Measurements from ENCODE around the gene BLVRA. TPM values are rescaled to one million over a fixed set of nuclear protein-coding genes. Genes with fewer than 3 reads are reported as not detected.

BLVRA gene
- total and polyA plus RNA-seq, 10 of the 15 experiments (the other 5 are each of a cell fraction or from before 2014, with no cell fraction given): 63.3 to 198 (median 102) TPM

Other genes with a start within 250 kb of the BLVRA start
- gene STK17A, start 175.6 kb upstream of the BLVRA start, total RNA-seq (2014; rRNA removed): 65.9 and 80.7 TPM in 2 replicates
- gene STK17A, start 175.6 kb upstream of the BLVRA start, total RNA-seq (2014; rRNA removed; fragmentation: Illumina TruSeq; extraction: Trizol): 72.3 and 76.6 TPM in 2 replicates
- gene STK17A, start 175.6 kb upstream of the BLVRA start, total RNA-seq (2021): 60.9 and 65.6 TPM in 2 replicates
- gene STK17A, start 175.6 kb upstream of the BLVRA start, polyA plus RNA-seq (2011; rRNA removed): 77.4 and 138 TPM in 2 replicates
- 74.9 and 104 TPM in 2 replicates for gene STK17A, start 175.6 kb upstream of the BLVRA start, polyA plus RNA-seq (2014; fragmentation: Illumina TruSeq; extraction: Trizol)
- gene STK17A, start 175.6 kb upstream of the BLVRA start, polyA plus RNA-seq (2014; fragmentation: Nextera tagmentation; extraction: Ambion mirVana): 10 to 100 TPM; 18.5 to 27.6 TPM
- gene STK17A, start 175.6 kb upstream of the BLVRA start, polyA plus RNA-seq (2014; rRNA removed): 51.7 and 66.6 TPM in 2 replicates
- 10 to 100 TPM; 91.0 to 91.6 TPM for gene STK17A, start 175.6 kb upstream of the BLVRA start, polyA plus RNA-seq (2016; fragmentation: Nextera tagmentation; extraction: Ambion mirVana)
- gene COA1, start 29.2 kb upstream of the BLVRA start, total RNA-seq (2014; rRNA removed): 87.1 and 102 TPM in 2 replicates
- 97.3 and 103 TPM in 2 replicates for gene COA1, start 29.2 kb upstream of the BLVRA start, total RNA-seq (2014; rRNA removed; fragmentation: Illumina TruSeq; extraction: Trizol)
- 83.1 and 84.9 TPM in 2 replicates for gene COA1, start 29.2 kb upstream of the BLVRA start, total RNA-seq (2021)
- gene COA1, start 29.2 kb upstream of the BLVRA start, polyA plus RNA-seq (2011; rRNA removed): 109 and 117 TPM in 2 replicates
- gene COA1, start 29.2 kb upstream of the BLVRA start, polyA plus RNA-seq (2014; fragmentation: Illumina TruSeq; extraction: Trizol): 122 and 171 TPM in 2 replicates
- 100 to 1,000 TPM; 218 to 258 TPM for gene COA1, start 29.2 kb upstream of the BLVRA start, polyA plus RNA-seq (2014; fragmentation: Nextera tagmentation; extraction: Ambion mirVana)
- 105 and 126 TPM in 2 replicates for gene COA1, start 29.2 kb upstream of the BLVRA start, polyA plus RNA-seq (2014; rRNA removed)
- 100 to 1,000 TPM; 104 to 106 TPM for gene COA1, start 29.2 kb upstream of the BLVRA start, polyA plus RNA-seq (2016; fragmentation: Nextera tagmentation; extraction: Ambion mirVana)
- gene MRPS24, start 110.8 kb downstream of the BLVRA start, total RNA-seq (2014; rRNA removed): 94.8 and 111 TPM in 2 replicates
- 62.0 and 72.1 TPM in 2 replicates for gene MRPS24, start 110.8 kb downstream of the BLVRA start, total RNA-seq (2014; rRNA removed; fragmentation: Illumina TruSeq; extraction: Trizol)
- gene MRPS24, start 110.8 kb downstream of the BLVRA start, total RNA-seq (2021): 123 and 127 TPM in 2 replicates
- 97.2 and 123 TPM in 2 replicates for gene MRPS24, start 110.8 kb downstream of the BLVRA start, polyA plus RNA-seq (2011; rRNA removed)
- 74.4 and 90.1 TPM in 2 replicates for gene MRPS24, start 110.8 kb downstream of the BLVRA start, polyA plus RNA-seq (2014; fragmentation: Illumina TruSeq; extraction: Trizol)
- gene MRPS24, start 110.8 kb downstream of the BLVRA start, polyA plus RNA-seq (2014; fragmentation: Nextera tagmentation; extraction: Ambion mirVana): 10 to 100 TPM; 27.6 to 97.4 TPM
- gene MRPS24, start 110.8 kb downstream of the BLVRA start, polyA plus RNA-seq (2014; rRNA removed): 100 and 125 TPM in 2 replicates
- gene MRPS24, start 110.8 kb downstream of the BLVRA start, polyA plus RNA-seq (2016; fragmentation: Nextera tagmentation; extraction: Ambion mirVana): 100 to 1,000 TPM; 161 to 164 TPM
- gene URGCP, start 147.9 kb downstream of the BLVRA start, total RNA-seq (2014; rRNA removed): 19.7 and 19.9 TPM in 2 replicates
- 13.9 and 15.8 TPM in 2 replicates for gene URGCP, start 147.9 kb downstream of the BLVRA start, total RNA-seq (2014; rRNA removed; fragmentation: Illumina TruSeq; extraction: Trizol)
- gene URGCP, start 147.9 kb downstream of the BLVRA start, total RNA-seq (2021): 23.2 and 24.2 TPM in 2 replicates
- gene URGCP, start 147.9 kb downstream of the BLVRA start, polyA plus RNA-seq (2011; rRNA removed): 12.3 and 18.4 TPM in 2 replicates
- 22.9 and 29.7 TPM in 2 replicates for gene URGCP, start 147.9 kb downstream of the BLVRA start, polyA plus RNA-seq (2014; fragmentation: Illumina TruSeq; extraction: Trizol)
- gene URGCP, start 147.9 kb downstream of the BLVRA start, polyA plus RNA-seq (2014; fragmentation: Nextera tagmentation; extraction: Ambion mirVana): 1 to 10 TPM; 2.0 to 3.9 TPM
- gene URGCP, start 147.9 kb downstream of the BLVRA start, polyA plus RNA-seq (2014; rRNA removed): 16.6 and 18.8 TPM in 2 replicates
- 10 to 100 TPM; 15.4 to 23.9 TPM for gene URGCP, start 147.9 kb downstream of the BLVRA start, polyA plus RNA-seq (2016; fragmentation: Nextera tagmentation; extraction: Ambion mirVana)
- 9.9 and 12.3 TPM in 2 replicates for gene UBE2D4, start 167.8 kb downstream of the BLVRA start, total RNA-seq (2014; rRNA removed)
- 6.6 and 6.7 TPM in 2 replicates for gene UBE2D4, start 167.8 kb downstream of the BLVRA start, total RNA-seq (2014; rRNA removed; fragmentation: Illumina TruSeq; extraction: Trizol)
- 8.9 and 10.9 TPM in 2 replicates for gene UBE2D4, start 167.8 kb downstream of the BLVRA start, total RNA-seq (2021)
- gene UBE2D4, start 167.8 kb downstream of the BLVRA start, polyA plus RNA-seq (2011; rRNA removed): 11.3 and 16.6 TPM in 2 replicates
- gene UBE2D4, start 167.8 kb downstream of the BLVRA start, polyA plus RNA-seq (2014; fragmentation: Illumina TruSeq; extraction: Trizol): 8.1 and 10.8 TPM in 2 replicates
- gene UBE2D4, start 167.8 kb downstream of the BLVRA start, polyA plus RNA-seq (2014; fragmentation: Nextera tagmentation; extraction: Ambion mirVana): 1 to 10 TPM; 3.5 to 5.3 TPM
- gene UBE2D4, start 167.8 kb downstream of the BLVRA start, polyA plus RNA-seq (2014; rRNA removed): 9.3 and 11.6 TPM in 2 replicates
- gene UBE2D4, start 167.8 kb downstream of the BLVRA start, polyA plus RNA-seq (2016; fragmentation: Nextera tagmentation; extraction: Ambion mirVana): 10 to 100 TPM; 15.4 to 16.2 TPM
- gene SPDYE1, start 239.2 kb downstream of the BLVRA start, total RNA-seq (2014; rRNA removed): 0.11 TPM in 1 of 2 replicates, not detected in the other
- gene SPDYE1, start 239.2 kb downstream of the BLVRA start, total RNA-seq (2014; rRNA removed; fragmentation: Illumina TruSeq; extraction: Trizol): 0.04 TPM in 1 of 2 replicates, not detected in the other
- gene SPDYE1, start 239.2 kb downstream of the BLVRA start, total RNA-seq (2021): not detected in 2 replicates
- gene SPDYE1, start 239.2 kb downstream of the BLVRA start, polyA plus RNA-seq (2011; rRNA removed): 0.05 TPM in 1 of 2 replicates, not detected in the other
- not detected in 2 replicates for gene SPDYE1, start 239.2 kb downstream of the BLVRA start, polyA plus RNA-seq (2014; fragmentation: Illumina TruSeq; extraction: Trizol)
- under 1 TPM; 0.05 to 0.07 TPM for gene SPDYE1, start 239.2 kb downstream of the BLVRA start, polyA plus RNA-seq (2014; fragmentation: Nextera tagmentation; extraction: Ambion mirVana)
- gene SPDYE1, start 239.2 kb downstream of the BLVRA start, polyA plus RNA-seq (2014; rRNA removed): not detected in 2 replicates
- gene SPDYE1, start 239.2 kb downstream of the BLVRA start, polyA plus RNA-seq (2016; fragmentation: Nextera tagmentation; extraction: Ambion mirVana): 1 to 10 TPM; 1.1 to 1.3 TPM

Data from GM12878 (cell line).